HG02623 (cell line): ENCODE results near the gene COMTD1.
A peak's percentile ranks its signal among the peaks of the same experiment; 100 is the strongest.

ENCODE experiments used
- ATAC-seq: cut with Tn5 transposase; IDR thresholded peaks from one replicate; pipeline ENCODE4 v1.9.1; 2021; ENCODE audit warnings: moderate library complexity; ENCODE audit not compliant: unreplicated experiment

The COMTD1 gene

DNA sequence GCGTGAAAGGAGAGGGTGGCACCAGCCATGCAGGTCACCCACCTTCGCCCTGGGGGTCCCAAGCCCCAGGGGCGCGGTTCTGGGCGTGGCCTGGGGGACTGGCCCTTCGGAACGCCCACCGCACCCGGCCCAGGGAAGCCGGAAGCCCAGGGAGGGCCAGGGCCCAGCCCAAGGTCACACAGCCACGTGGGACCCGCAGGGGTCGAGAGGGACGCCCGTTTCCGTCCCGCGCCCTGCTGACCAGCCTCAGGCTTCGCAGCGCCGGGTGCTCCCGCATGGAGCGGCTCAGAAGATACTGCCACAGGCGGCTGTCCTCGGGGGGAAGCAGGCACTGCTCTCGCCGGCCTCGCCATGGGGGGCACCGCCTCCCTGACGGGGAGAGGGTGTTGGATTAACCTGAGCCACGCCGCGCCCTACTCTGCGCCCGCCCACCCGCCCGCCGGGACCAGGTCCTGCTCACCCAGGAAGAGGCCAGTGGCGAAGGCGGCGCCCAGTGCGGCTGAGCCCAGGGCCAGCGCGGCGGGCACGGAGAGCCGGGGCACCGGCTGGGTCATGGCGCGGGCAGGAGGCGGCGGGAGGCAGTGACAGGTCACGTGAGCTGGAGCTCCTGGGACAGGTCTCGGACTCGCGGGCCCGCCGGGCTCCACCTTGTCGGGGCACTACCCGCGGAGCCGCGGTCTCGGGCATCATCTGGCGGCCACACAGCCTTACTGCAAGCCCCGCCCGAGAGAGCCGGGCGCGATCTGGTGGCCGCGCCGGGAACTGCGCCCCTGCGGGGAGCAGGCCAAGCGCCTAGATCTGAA is at the start of gene COMTD1:
COMTD1 (minus strand) TSS at position 583 of the 803 bp plus-strand sequence; CDS start at position 554, 29 bp downstream.
- ATAC-seq: peak; percentile 68

DNA sequence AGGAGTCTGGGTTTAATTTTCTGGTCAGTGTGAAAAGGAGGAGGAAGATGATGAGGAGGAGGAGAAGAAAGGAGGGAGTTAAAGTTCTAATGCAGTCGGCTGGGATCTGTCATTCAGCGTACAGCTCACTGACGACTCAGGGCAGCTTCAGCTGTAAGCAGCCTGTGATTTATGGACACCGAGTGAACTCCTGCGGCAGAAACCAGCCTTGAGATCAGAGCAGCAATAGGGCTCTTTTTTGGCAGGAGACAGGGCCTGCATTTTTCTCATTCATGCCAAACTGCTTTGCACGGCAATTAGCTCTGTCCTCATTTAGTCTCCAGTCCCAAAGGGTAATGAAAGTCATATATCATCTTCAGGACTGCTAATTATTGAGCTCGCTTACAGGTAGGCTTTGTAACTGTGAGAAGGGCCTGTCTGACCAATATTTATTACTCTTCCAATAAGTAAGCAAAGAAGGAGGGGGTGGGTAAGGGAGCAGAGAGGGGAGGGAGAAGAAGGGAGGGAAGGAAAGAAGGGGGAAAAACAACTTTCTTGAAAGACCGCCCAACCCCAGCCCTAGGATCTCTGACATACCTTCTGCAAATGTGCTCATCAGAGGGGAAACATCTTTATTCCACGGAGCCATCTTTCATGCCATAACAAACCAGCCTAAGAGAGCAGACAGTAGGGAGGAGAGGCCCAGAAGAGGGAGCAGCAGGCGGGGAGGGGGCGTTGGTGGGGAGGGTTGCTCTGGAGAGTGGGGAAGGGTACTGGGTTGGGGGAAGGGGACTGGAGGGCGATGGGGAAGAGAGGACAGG is 48.1 kb upstream of the COMTD1 start:
- no peak for ATAC-seq

DNA sequence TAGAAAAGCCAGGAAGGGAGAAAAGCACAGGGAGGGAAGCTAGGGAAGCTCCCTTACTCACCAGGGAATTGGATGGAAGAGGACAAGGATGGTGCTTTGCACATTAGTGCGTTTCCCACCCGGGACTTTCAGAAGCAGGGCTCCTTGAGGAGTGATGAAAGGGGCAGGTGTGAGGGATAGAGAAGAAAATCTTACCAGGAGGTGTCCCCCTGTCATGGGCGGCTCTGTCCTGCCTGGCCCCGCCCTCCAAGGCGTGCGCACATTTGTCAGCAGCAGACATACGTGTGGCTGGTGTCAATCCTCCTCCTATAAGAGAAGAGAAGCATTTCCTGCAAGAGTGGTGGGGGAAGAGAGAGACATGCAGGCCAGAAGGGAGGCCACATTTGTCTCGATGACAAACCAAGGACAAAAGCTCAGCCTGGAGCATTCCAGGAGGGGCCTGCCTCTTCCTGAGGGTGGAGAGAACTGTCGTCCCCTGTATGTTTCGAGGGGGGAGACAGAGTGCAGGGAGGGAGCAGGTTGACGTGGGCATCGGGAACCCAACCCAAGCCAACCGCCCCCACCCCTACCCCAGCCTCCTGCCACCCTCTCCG is 47.4 kb upstream of the COMTD1 start:
- no peak for ATAC-seq

DNA sequence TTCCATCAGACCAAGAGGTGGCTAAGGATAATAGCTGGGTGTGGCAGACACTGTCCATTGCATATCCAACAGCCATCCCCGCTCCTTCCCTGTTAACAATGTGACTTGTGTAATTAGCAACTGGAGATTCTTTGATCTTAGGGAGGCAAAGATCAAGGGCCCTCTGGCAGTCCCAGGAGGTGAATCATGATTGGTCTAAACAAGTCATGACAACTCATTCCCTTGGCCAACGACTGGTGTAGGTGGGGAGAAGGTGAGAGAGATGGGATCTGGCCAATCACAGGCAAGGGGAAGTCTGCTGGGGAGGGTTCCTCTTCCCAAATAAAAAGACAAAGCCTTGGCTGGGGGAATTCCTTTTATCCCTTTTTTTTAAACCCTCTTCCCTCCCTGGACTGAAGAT is 46.2 kb upstream of the COMTD1 start:
- ATAC-seq: no peak

DNA sequence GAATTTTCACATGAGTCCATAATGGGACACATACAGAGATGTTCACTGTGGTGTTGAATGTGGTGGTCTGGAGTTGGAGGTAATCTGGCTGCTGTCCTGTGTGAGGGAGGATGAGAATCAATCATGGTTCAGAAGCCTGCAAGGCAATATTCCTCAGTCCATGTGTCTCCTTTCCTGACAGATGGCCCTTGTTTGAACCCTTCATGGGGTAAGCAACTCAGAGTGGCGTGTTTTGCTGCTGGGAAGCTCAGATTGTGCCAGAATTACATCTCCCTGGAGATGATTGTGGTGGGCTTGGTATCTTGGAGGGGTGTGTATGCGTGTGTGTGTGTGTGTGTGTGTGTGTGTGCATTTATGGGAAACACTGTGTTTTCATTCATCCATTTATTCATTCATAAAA is 44.5 kb upstream of the COMTD1 start:
- no peak for ATAC-seq

DNA sequence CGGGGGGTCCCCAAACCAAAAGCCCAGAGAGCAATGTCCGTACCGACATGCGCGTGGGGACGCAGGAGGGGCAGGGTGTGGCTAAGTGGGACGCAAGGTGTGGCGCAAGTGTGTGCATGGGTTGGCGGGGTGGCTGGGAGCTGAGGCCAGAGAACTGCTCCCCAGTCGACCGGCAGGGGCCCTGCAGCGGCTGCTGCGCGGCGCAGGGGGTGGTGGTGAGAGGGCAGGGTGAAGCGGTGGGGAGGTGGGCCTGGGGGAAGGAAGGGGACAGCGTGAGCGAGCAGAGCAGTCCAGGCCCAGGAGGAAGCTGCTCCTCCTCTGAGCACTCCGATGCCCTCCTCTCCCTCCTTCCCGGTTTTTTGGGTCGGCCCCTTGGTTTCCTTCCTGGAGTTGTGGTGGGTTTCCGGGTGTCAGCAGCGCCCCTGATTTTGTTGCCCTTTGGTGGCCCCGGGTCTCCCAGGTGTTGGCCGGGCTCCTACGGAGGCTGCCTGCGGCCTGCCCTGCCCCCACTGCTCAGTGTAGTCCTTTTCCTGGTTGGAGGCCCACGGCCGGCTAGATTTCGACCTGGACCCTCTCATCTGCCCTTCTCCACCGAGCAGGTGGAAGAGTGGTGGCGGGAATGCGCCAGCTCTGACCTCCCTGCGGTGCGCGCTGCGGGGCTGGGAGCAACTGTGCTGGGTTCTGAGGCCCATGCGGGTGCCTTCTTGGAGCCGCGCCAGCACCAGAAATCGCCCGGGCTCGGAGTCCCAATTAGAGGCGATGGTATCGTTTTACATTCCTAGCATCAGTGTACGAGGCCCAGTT is 40.5 kb upstream of the COMTD1 start:
- no peak for ATAC-seq

DNA sequence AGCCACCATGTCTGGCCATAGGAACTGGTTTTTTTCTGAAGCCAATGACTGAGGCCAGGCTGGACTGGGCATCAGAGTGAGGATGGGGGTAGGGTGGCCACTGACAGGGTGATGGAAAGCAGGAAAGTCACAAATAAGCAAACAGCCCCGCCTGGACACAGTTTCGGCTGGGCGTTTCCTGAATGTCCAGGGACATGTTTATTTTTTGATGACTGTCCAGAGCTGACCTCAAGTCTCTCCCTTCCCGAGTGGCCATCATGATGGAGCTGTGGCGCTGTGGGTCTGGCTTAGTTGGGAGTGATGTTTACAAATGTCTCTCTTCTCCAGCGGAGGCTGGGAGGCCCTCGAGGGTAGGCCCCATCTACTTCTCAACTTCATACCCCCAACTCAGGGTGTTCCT is 37.1 kb upstream of the COMTD1 start:
- ATAC-seq: no peak

DNA sequence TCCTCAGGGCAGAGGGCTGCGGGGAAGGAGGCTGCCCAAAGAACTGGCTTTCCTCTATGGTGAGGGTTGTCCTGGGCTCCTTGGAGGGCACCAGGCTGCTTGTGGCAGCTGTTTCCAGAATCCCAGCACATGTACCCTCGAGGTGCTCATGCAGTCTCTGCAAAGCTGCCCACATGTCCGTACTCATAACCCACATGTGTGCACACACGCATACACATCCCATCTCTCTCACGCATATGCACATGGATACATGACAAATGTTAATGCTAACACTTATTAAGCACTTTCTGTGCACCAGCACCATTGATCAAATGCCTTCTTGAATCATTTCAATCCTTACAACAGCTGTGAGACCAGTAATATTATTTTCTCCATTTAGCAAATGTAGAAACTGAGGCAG is 36.3 kb upstream of the COMTD1 start:
- no peak for ATAC-seq

DNA sequence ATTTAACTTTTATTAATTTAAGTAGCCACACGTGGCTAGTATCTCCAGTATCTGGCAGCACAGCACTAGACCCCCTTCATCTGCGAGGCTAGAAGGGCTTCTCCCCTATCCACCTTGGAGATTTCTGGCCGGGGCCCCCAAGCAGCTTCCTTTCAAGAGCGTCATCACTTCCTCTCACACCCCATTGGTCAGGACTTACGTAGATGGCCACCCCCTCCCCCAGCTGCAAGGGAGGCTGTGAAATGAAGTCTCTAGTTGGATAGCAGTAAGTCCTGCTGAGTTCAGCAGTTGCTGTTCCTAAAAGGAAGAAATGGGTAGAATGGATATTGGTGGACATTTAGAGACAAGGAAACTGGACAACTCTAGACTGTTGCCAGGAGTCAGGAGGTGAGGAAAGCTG is 33.8 kb upstream of the COMTD1 start:
- no peak for ATAC-seq

DNA sequence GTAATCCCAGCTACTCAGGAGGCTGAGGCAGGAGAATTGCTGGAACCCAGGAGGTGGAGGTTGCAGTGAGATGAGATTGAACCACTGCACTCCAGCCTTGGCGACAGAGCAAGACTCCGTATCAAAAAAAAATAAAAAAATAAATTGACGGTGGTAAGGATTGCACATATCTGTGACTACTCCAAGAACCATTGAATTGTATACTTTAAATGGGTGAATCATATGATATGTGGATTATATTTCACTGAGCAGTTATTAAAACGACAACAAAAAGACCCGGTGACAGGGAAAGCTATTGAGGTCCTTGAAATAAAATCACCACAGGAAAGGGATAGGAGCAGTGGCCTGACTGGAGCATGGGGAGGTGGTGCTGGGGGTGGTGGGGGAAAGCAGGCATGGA is 31.2 kb upstream of the COMTD1 start:
- ATAC-seq: no peak

DNA sequence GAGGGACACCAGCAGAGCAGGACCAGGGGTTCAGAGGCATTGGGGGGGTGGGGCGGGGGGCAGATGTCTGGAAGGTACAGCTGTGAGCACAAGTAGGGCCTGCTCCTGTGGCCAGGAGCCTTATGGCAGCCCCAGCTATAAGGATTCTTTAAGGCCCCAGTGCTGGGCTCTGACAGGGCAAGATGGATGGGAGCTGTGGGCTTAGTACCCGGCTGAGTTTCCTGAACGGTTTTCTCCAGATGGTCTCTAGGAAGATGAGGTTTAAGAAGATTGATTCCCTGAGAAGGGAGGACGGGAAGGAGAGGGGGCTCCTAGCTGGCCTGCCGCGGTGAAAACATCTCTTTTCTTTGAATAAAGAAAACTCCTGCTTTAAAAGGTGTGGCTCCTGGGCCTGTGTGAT is 30.1 kb upstream of the COMTD1 start:
- no peak for ATAC-seq

DNA sequence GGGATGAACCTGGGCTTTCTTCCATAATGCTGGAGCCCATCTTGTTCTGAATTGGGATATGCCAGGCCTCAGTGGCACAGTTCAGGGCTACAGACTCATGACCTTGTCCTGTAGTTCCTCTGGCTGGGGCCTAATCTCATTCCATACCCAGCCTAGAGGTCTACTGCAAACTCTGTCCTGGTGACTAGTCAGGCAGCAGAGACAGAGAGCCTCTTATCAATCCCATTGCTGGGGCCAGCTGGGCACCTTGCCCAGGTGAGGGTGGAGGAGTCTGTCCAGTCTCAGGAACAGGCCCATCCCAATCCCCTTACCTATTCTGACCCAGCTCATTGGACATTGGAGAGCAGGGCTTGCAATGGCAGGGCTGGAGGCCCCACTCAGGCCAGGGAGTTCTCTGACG is 28.0 kb upstream of the COMTD1 start:
- ATAC-seq: no peak

DNA sequence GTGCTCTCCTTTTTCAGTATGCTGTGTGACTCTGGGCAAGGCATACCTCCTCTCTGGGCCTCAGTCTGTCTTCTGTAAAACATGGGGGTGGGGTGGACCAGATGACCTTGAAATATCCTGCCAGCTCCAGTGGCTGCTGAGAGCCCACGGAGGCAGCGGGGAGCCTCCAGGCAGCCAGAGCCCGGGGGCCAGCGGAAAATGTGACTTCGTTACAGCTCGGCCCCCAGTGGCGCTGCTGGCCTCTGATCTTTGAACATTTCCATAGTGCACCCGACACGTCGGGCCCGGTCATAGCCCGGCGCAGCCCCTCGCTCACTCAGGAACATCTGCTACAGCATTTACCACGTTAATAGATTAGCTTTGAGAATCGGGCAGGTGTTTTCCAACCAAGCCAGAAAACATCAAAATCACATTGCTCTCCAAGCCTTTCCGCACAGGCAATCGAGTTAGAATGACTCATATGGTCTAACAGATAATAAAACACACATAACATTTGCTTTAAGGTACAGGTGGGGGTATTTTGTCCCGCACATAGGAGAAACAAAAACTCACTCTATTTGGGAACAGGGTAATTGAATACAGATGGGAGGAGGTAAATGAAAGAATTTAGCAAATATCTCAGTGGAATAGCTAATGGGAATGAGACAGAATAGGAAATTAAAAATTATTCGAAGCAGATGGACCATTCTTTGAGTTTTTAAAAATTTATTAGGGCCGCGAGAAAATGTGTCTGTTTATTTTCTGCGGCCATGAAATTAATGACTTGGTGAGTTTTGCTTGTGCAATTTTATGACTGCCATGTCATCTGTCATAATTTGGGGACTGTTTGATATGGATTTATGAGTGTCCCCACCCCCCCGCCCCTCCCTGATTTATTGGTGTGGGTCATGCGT is 26.3 kb upstream of the COMTD1 start:
- no peak for ATAC-seq

DNA sequence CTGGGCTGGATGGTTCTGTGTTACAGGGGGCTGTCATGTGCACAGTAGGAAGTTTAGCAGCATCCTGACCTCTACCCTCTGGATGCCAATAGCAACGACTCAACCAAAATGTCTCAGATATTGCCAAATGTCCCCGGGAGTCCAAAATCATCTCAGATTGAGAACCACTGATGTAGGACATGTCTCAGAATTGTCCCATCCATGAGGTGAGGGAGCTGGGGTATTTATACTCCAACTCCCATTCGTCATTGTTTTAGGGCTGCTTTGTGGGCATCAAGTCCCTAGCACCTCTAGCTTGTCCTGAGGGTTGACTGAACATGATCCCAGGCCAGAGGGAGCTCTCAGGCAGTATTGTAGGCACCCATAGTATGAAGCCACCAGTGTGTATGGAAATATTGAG is 25.2 kb upstream of the COMTD1 start:
- ATAC-seq: no peak

DNA sequence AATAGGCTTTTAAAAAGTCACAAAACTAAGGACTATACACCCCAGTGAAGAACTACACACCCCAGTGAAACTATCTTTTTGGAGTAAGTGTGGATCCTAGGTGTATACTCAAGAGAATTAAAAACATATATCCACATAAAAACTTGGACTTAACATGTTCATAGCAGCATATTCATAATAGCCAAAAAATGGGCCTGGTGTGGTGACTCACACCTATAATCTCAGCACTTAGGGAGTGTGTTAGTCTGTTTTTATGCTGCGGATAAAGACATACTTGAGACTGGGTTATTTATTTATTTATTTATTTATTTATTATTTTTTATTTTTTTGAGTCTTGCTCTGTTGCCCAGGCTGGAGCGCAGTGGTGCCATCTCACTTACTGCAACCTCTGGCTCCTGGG is 19.0 kb upstream of the COMTD1 start:
- no peak for ATAC-seq

DNA sequence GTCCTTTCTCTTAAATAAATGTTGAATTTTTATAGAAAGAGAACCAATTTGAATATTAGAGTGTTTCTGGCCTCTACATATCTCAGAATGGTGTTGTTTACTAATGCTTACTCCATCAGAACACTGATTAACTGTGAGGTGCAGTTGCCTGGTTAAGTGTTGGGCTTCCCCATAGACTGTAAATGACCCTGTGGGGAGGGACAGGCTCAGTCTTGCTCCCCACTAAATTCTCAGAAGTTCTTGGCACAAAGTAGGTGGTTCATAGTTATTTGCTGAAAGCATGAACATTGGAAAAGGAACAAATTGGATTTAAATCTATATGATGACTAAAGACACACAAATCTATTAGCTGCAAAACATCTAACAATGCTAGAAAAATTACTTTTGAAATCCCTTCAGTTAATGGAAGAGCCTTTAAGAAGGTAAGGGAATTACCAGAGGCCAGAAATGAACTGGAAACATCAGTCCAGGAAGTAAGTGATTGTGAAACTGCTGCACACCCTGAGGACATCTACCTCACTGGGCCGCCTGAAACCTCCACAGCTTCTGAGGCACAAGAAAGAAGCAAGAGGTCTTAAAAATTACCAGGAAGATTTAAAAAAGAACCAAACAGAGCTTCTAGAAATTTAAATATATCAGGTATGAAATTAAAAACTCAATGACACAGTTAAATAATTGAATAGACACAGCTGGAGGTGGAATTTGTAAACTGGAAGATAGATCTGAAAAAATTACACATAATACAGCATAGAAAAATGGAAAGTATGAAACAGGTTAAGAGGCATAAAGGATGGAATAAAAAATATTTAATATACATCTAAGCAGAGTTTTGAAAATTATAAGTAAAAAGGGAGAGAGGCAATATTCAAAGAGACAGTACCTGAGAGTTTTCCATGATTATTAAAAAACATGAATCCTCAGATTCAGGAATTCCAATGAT is 17.8 kb upstream of the COMTD1 start:
- no peak for ATAC-seq

DNA sequence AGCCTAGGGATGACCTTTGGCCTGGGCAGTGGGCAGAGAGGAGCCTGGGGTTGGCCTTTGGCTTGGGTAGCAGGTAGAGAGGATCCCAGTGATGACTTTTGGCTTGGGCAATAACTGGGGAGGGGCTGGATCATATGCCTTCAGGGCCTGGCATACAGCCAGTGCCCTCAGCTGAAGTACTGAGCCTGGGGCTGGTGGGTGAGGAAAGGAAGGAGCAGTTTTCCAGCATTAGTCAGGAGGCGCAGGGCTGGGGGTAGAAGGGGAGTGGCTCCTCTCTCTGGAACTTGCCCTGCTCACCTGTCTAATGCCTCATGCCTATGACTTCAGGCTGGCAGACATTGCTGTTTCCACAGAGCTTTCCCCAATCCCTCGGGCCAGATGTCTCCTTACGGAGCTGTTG is 15.2 kb upstream of the COMTD1 start:
- ATAC-seq: no peak

DNA sequence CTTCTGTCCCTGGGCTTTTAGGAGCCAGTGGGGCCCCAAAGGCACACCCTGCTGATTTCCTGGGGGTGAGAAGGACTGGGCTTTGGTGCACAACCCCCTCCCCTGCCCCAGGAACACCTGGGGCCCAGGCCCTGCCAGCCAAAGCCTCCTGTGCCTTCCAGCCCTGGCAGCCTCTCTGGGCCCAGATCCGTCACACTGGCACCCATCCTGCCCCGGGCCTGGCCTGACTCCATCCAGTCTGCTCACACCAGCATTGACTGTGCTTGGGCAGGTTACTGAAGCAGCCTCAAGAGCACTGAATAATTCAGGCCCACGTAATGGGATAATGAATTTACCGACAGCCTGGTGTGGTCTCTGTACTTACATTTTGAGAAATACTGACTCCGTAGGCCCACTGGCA is 12.0 kb upstream of the COMTD1 start:
- ATAC-seq: no peak

DNA sequence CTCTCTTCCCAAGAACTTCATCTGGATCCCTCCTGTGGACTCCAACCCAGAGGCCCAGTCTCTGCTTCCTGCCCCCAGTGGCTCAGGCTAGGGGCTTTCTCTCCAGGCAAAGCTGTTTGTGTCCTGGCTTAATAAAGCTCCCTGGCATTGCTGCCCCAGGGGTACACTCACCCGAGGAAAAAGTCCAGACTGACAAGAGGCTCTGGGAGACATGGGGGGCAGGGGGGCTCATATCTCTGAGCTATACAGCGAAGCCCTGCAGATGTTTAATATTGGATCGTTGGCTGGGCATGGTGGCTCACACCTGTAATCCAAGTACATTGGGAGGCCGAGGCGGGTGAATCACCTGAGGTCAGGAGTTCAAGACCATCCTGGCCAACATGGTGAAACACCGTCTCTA is 10.7 kb upstream of the COMTD1 start:
- ATAC-seq: no peak
